ENCODE data around the gene TRAPPC13.
A peak's percentile ranks its signal among the peaks of the same experiment; 100 is the strongest.
"Not testable (repeated sequence)": the region's sequence is repeated elsewhere in the genome, so short reads cannot be mapped to it uniquely, and the experiment has no call there.

TRAPPC13 gene

DNA sequence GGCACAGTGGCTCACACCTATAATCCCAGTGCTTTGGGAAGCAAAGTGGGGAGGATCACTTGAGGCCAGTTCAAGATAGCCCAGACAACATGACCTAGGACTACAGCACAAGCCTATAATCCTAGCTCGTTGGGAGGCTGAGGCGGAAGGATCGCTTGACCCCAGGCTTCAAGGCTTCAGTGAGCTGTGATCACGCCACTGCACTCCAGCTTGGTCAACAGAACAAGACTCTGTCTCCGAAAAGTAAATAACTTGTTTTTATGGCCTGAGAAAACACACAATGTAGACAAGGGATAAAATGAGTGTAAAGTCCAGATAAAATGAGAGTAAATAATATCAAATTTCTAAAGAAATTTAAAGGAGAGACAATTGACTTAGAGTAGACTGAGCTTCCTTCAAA lies 26.3 kb downstream of the TRAPPC13 start:
- H3K4me3 ChIP-seq (ENCODE audit: low read length): no peak overlapping the region
- no peak for TF ChIP-seq CTCF (IDR thresholded peaks at IDR 0.05; ENCODE audit: insufficient read depth, low read depth, low read length, missing control alignments)
- no peak for DNase-seq (ENCODE audit: low read depth)

DNA sequence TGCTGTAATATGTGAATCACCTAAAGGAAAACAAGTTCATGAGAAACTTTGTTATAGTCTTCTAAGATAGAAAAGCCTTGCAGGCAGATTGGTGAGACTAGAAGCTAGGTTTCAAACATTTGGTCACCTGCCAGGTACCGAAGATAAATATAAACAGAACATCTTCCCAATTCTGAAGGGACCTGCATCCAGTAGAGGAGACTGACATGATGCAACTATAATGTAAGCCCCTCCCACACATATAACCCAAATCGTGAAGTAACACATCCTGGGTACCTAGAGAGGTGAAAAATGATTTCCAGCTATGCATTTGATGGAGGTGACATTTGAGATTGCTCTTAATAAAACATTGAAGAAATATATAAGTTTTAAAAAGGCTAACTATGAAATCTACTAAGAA lies 29.9 kb downstream of the TRAPPC13 start:
- no peak for TF ChIP-seq CTCF (IDR thresholded peaks at IDR 0.05; ENCODE audit: insufficient read depth, low read depth, low read length, missing control alignments)

DNA sequence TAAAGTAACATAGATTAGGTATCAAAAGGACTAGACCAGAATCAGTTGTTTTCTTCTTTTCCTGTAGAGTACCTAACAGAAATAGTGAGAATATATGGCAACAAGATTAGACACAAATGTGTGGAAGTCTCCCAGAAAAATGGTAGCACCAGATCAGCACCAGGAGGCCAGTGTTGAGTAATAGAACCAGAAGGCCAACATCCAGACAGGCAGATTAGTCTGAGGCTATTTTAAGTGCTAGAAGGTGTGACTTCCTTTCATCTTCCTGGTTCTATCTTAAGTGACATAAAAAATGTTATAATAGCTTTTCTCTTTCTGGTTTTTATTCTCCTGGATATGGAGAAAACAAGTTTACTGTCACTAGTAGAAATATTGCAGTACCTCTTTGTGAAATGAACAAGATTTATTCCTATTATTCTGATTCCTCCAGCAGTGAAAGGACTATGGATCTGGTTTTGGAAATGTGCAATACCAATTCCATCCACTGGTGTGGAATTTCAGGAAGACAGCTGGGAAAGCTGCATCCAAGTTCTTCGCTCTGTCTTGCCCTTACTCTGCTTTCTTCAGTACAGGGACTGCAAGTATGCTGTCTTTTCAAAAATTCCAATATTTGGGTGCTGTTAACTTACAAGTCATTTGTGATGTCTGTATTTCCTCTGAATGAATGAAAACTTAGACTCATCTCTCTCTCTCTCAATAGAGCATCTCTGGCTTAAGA lies 39.1 kb downstream of the TRAPPC13 start:
- peak; percentile 58 for TF ChIP-seq CTCF (IDR thresholded peaks at IDR 0.05; ENCODE audit: insufficient read depth, low read depth, low read length, missing control alignments)
- no peak overlapping the region for H3K4me3 ChIP-seq (ENCODE audit: low read length)
- peak; percentile 28 for DNase-seq (ENCODE audit: low read depth)

More for the DNA sequence above, 29.9 kb downstream of the TRAPPC13 start:
- H3K4me3 ChIP-seq (ENCODE audit: low read length): no peak overlapping the region
- no peak for DNase-seq (ENCODE audit: low read depth)

- TF ChIP-seq CTCF (IDR thresholded peaks at IDR 0.05; ENCODE audit: insufficient read depth, low read depth, low read length, missing control alignments): no peak
- DNase-seq (ENCODE audit: low read depth): no peak
These were observed 43.9 kb downstream of the TRAPPC13 start for GRCh38 chr5:65668696-65669095.

DNA sequence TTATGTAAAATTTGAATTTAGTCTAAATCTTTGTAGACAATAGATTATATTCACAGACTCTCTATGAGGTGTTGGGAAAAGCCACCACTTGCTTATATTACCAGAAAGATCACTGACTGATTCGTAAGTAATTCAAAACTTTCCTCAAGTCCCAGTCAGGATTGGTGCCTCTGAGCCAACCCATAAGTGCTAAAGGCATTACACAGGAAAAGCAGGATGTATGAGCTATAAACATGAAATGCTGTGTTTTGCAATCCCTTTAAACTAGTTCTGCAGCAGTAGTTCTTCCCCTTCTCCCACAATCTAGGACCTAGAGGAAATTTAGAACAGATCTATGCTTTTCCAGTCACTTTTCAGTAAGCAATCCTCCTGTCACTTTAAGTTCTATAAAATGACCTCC lies 48.0 kb downstream of the TRAPPC13 start:
- DNase-seq (ENCODE audit: low read depth): peak; percentile 90
- TF ChIP-seq CTCF (IDR thresholded peaks at IDR 0.05; ENCODE audit: insufficient read depth, low read depth, low read length, missing control alignments): no peak
- no peak overlapping the region for H3K4me3 ChIP-seq (ENCODE audit: low read length)

More at GRCh38 chr5:65668696-65669095, 43.9 kb downstream of the TRAPPC13 start:
- H3K4me3 ChIP-seq (ENCODE audit: low read length): no peak overlapping the region

- DNase-seq (ENCODE audit: low read depth): peak; percentile 7
- H3K4me3 ChIP-seq (ENCODE audit: low read length): no peak overlapping the region
- TF ChIP-seq CTCF (IDR thresholded peaks at IDR 0.05; ENCODE audit: insufficient read depth, low read depth, low read length, missing control alignments): no peak
These were observed 49.9 kb downstream of the TRAPPC13 start for GRCh38 chr5:65674749-65675148.

DNA sequence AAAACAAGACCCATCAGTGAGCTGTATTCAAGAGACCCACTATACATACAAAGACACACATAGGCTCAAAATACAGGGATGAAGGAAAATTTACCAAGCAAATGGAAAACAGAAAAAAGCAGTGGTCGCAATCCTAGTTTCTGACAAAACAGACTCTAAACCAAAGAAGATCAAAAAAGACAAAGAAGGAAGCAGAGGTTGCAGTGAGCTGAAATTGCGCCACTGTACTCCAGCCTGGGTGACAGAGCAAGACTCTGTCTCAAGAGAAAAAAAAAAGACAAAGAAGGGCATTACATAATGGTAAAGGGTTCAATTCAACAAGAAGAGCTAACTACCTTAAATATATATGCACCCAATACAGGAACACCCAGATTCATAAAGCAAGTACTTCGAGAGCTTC lies 51.2 kb downstream of the TRAPPC13 start:
- not testable (repeated sequence) for H3K4me3 ChIP-seq (ENCODE audit: low read length); DNase-seq (ENCODE audit: low read depth)
